Mesendoderm (in vitro differentiated cells): Measurements from ENCODE around the gene PCDHA1. TPM values are rescaled to one million over a fixed set of nuclear protein-coding genes. Genes with fewer than 3 reads are reported as not detected.

ENCODE experiments used
- DNase-seq: peaks from one replicate; pipeline ENCODE4 v3.0.0; 2013
- H2AK5ac ChIP-seq: 2 replicates; pipeline ENCODE4 v1.6.1; 2013; ENCODE audit warnings: low read length, inconsistent platforms
- H2BK120ac ChIP-seq: 2 replicates; pipeline ENCODE4 v1.6.1; 2013; ENCODE audit warnings: low read depth, mild to moderate bottlenecking, low read length, moderate library complexity, mixed read lengths
- H2BK15ac ChIP-seq: replicated peaks from 2 replicates; pipeline ENCODE4 v1.6.1; 2013; ENCODE audit warnings: low read depth, mild to moderate bottlenecking, moderate library complexity
- H2BK5ac ChIP-seq: 2 replicates; pipeline ENCODE4 v1.6.1; 2013; ENCODE audit warnings: low read length, inconsistent platforms
- H3K18ac ChIP-seq: 2 replicates; pipeline ENCODE4 v1.6.1; 2013; ENCODE audit warnings: mild to moderate bottlenecking, low read length, mixed read lengths
- H3K23ac ChIP-seq: one replicate; pipeline ENCODE4 v1.6.1; 2013; ENCODE audit warnings: low read length
- H3K27ac ChIP-seq: 2 replicates; pipeline ENCODE4 v1.5.1; 2013; ENCODE audit warnings: low read depth, mild to moderate bottlenecking, inconsistent platforms, low read length, moderate library complexity
- H3K27me3 ChIP-seq: 2 replicates; pipeline ENCODE4 v1.6.1; 2013; ENCODE audit warnings: low read length, control low read depth, mild to moderate bottlenecking, inconsistent platforms; ENCODE audit not compliant: insufficient read depth, poor library complexity
- H3K36me3 ChIP-seq: 2 replicates; pipeline ENCODE4 v1.6.1; 2013; ENCODE audit warnings: low read length, inconsistent platforms; ENCODE audit not compliant: control insufficient read depth, insufficient read depth
- H3K4ac ChIP-seq: one replicate; pipeline ENCODE4 v1.6.1; 2013; ENCODE audit warnings: low read depth, mild to moderate bottlenecking, low read length, moderate library complexity
- H3K4me1 ChIP-seq: 2 replicates; pipeline ENCODE4 v1.6.1; 2013; ENCODE audit warnings: low read depth, low read length, inconsistent platforms; ENCODE audit not compliant: control insufficient read depth
- H3K4me2 ChIP-seq: 2 replicates; pipeline ENCODE4 v1.6.1; 2013; ENCODE audit warnings: low read length
- H3K4me3 ChIP-seq: 2 replicates; pipeline ENCODE4 v1.5.1; 2013; ENCODE audit warnings: mild to moderate bottlenecking, low read length
- H3K56ac ChIP-seq: one replicate; pipeline ENCODE4 v1.6.1; 2013; ENCODE audit warnings: low read length
- H3K79me1 ChIP-seq: 2 replicates; pipeline ENCODE4 v1.6.1; 2013; ENCODE audit warnings: low read length, inconsistent platforms
- H3K79me2 ChIP-seq: 2 replicates; pipeline ENCODE4 v1.6.1; 2013; ENCODE audit warnings: mild to moderate bottlenecking, low read length; ENCODE audit not compliant: control insufficient read depth, insufficient read depth
- H3K9ac ChIP-seq: 2 replicates; pipeline ENCODE4 v1.6.1; 2013; ENCODE audit warnings: low read length, inconsistent platforms
- H4K5ac ChIP-seq: one replicate; pipeline ENCODE4 v1.6.1; 2013; ENCODE audit warnings: low read length
- H4K8ac ChIP-seq: one replicate; pipeline ENCODE4 v1.6.1; 2013; ENCODE audit warnings: low read depth, mild to moderate bottlenecking, control low read depth, low read length, moderate library complexity
- WGBS: extraction: QIAGEN DNeasy Blood & Tissue Kit; methylation state at CpG from one replicate; pipeline ENCODE4 v1.1.7; 2013; ENCODE audit warnings: low lambda C conversion rate, missing lambda C conversion rate; ENCODE audit not compliant: insufficient coverage; ENCODE audit errors: extremely low coverage; 5-methylcytosine and 5-hydroxymethylcytosine counted together
- polyA plus RNA-seq, 2 experiments: library from polyadenylated mRNA; stranded (reverse); fragments of 200-250 nt; gene quantifications; one replicate each; pipeline ENCODE4 v1.2.3, GENCODE V29; 2013

The PCDHA1 gene
- polyA plus RNA-seq (2013, experiment 1 of 2), result 1.7 TPM
- polyA plus RNA-seq (2013, experiment 2 of 2), result 1.3 TPM

- H3K27ac ChIP-seq, result no peak within 1 kb of the TSS
- no peak within 1 kb of the TSS for H3K4ac ChIP-seq
- no peaks in the 10 kb centered on the region for H3K4me1 ChIP-seq
- H2AK5ac ChIP-seq, result no peak within 1 kb of the TSS
- DNase-seq, result peak; percentile 31
- H3K79me2 ChIP-seq, result no peaks in the 10 kb centered on the region
- no peak within 1 kb of the TSS for H3K23ac ChIP-seq
- H3K18ac ChIP-seq, result no peak within 1 kb of the TSS
- no peak within 1 kb of the TSS for H3K4me3 ChIP-seq
- no peak within 1 kb of the TSS for H2BK5ac ChIP-seq
- H4K5ac ChIP-seq, result no peak within 1 kb of the TSS
- no peak within 1 kb of the TSS for H2BK120ac ChIP-seq
- H3K4me2 ChIP-seq, result no peak within 1 kb of the TSS
- no peaks in the 10 kb centered on the region for H3K79me1 ChIP-seq
- H3K9ac ChIP-seq, result no peak within 1 kb of the TSS
- no peak within 1 kb of the TSS for H2BK15ac ChIP-seq
- WGBS, result no CpG with 5 or more reads among the region's 29 CpGs
- H4K8ac ChIP-seq, result no peak within 1 kb of the TSS
- H3K56ac ChIP-seq, result no peak within 1 kb of the TSS
- no peaks in the 10 kb centered on the region for H3K27me3 ChIP-seq
- H3K36me3 ChIP-seq, result no peaks in the 10 kb centered on the region
Measured at GRCh38 chr5:140785905-140786686, at the start of gene PCDHA1. PCDHA1 (plus strand) TSS chr5:140786140.

- no peak overlapping the region for H3K23ac ChIP-seq
- H3K79me1 ChIP-seq, result no peaks in the 10 kb centered on the region
- no peak overlapping the region for H2BK5ac ChIP-seq
- H3K4me2 ChIP-seq, result no peak overlapping the region
- no peak overlapping the region for H2AK5ac ChIP-seq
- no peaks in the 10 kb centered on the region for H3K4me1 ChIP-seq
- no peak overlapping the region for H3K56ac ChIP-seq
- H3K27me3 ChIP-seq, result no peaks in the 10 kb centered on the region
- H4K5ac ChIP-seq, result no peak overlapping the region
- H2BK120ac ChIP-seq, result no peak overlapping the region
- no peak overlapping the region for H3K9ac ChIP-seq
- H3K4me3 ChIP-seq, result no peak overlapping the region
- no peak overlapping the region for H4K8ac ChIP-seq
- no peak overlapping the region for H3K4ac ChIP-seq
- H3K27ac ChIP-seq, result no peak overlapping the region
- no peak overlapping the region for H2BK15ac ChIP-seq
- DNase-seq, result no peak
- H3K18ac ChIP-seq, result no peak overlapping the region
- H3K79me2 ChIP-seq, result no peaks in the 10 kb centered on the region
- WGBS, result no CpG with 5 or more reads among the region's 1 CpG
- no peaks in the 10 kb centered on the region for H3K36me3 ChIP-seq
Measured at GRCh38 chr5:140737486-140737885, 48.5 kb upstream of the PCDHA1 start.

GRCh38 chr5:140741967-140742366 is 44.0 kb upstream of the PCDHA1 start:
- no peak overlapping the region for H2AK5ac ChIP-seq
- H3K27ac ChIP-seq, result no peak overlapping the region
- no peak overlapping the region for H3K4ac ChIP-seq
- H3K23ac ChIP-seq, result no peak overlapping the region
- no CpG with 5 or more reads among the region's 1 CpG for WGBS
- no peaks in the 10 kb centered on the region for H3K27me3 ChIP-seq
- no peaks in the 10 kb centered on the region for H3K79me1 ChIP-seq
- no peaks in the 10 kb centered on the region for H3K36me3 ChIP-seq
- no peak overlapping the region for H3K56ac ChIP-seq
- H3K18ac ChIP-seq, result no peak overlapping the region
- H3K4me3 ChIP-seq, result no peak overlapping the region
- H3K4me2 ChIP-seq, result no peak overlapping the region
- no peak overlapping the region for H2BK5ac ChIP-seq
- no peak overlapping the region for H3K9ac ChIP-seq
- H2BK15ac ChIP-seq, result no peak overlapping the region
- H3K4me1 ChIP-seq, result no peaks in the 10 kb centered on the region
- H4K5ac ChIP-seq, result no peak overlapping the region
- no peaks in the 10 kb centered on the region for H3K79me2 ChIP-seq
- no peak overlapping the region for H2BK120ac ChIP-seq
- no peak overlapping the region for H4K8ac ChIP-seq
- DNase-seq, result no peak

- Histone ChIP-seq H3K27me3 (no peaks in the 10 kb centered on the region), H3K4me1 (no peaks in the 10 kb centered on the region), H3K36me3 (no peaks in the 10 kb centered on the region), H3K4me2 (no peak overlapping the region), H3K79me1 (no peaks in the 10 kb centered on the region), H3K23ac (no peak overlapping the region), H2BK120ac (no peak overlapping the region), H2AK5ac (no peak overlapping the region), H3K79me2 (no peaks in the 10 kb centered on the region), H4K8ac (no peak overlapping the region), H3K4me3 (no peak overlapping the region), H3K9ac (no peak overlapping the region), H3K4ac (no peak overlapping the region), H3K56ac (no peak overlapping the region), H2BK5ac (no peak overlapping the region), H2BK15ac (no peak overlapping the region), H4K5ac (no peak overlapping the region), H3K27ac (no peak overlapping the region), H3K18ac (no peak overlapping the region)
- WGBS, result no CpG with 5 or more reads among the region's 5 CpGs
- no peak for DNase-seq
Measured at GRCh38 chr5:140753561-140753960, 32.4 kb upstream of the PCDHA1 start.

- H2BK120ac ChIP-seq, result no peak overlapping the region
- no peak overlapping the region for H4K8ac ChIP-seq
- no peaks in the 10 kb centered on the region for H3K27me3 ChIP-seq
- H3K23ac ChIP-seq, result no peak overlapping the region
- no peaks in the 10 kb centered on the region for H3K4me1 ChIP-seq
- H2AK5ac ChIP-seq, result no peak overlapping the region
- H3K56ac ChIP-seq, result no peak overlapping the region
- no peak overlapping the region for H3K4me2 ChIP-seq
- H2BK5ac ChIP-seq, result no peak overlapping the region
- H4K5ac ChIP-seq, result no peak overlapping the region
- H3K27ac ChIP-seq, result no peak overlapping the region
- no peak overlapping the region for H3K9ac ChIP-seq
- no peaks in the 10 kb centered on the region for H3K79me1 ChIP-seq
- no peak overlapping the region for H2BK15ac ChIP-seq
- WGBS, result no CpG with 5 or more reads among the region's 2 CpGs
- H3K18ac ChIP-seq, result no peak overlapping the region
- H3K4me3 ChIP-seq, result no peak overlapping the region
- H3K4ac ChIP-seq, result no peak overlapping the region
- no peak for DNase-seq
- H3K36me3 ChIP-seq, result no peaks in the 10 kb centered on the region
- no peaks in the 10 kb centered on the region for H3K79me2 ChIP-seq
Measured at GRCh38 chr5:140764177-140764973, 21.6 kb upstream of the PCDHA1 start.
